Endothelial cell of umbilical vein (primary cell): ENCODE measurements around the gene DGKI.

ENCODE experiments used
- POLR2AphosphoS5 ChIP-seq: IDR thresholded peaks from 2 replicates; pipeline ENCODE4 v1.6.1; 2012; ENCODE audit warnings: low read depth, mild to moderate bottlenecking, control low read depth, low read length, moderate library complexity; ENCODE audit not compliant: insufficient read depth
- TF ChIP-seq, protein P1 (sequence below), 2 donors: IDR thresholded peaks; 1 replicate in 1 of 2; 2 replicates in 1 of 2; pipeline ENCODE4 v1.5.1; 2011; ENCODE audit warnings: low read length in 2 of 2, mild to moderate bottlenecking in 2 of 2, moderate library complexity in 2 of 2, control low read depth in 1 of 2, inconsistent platforms in 1 of 2, low read depth in 1 of 2; ENCODE audit not compliant: insufficient read depth in 1 of 2; ENCODE audit errors: extremely low read depth in 1 of 2

DNA sequence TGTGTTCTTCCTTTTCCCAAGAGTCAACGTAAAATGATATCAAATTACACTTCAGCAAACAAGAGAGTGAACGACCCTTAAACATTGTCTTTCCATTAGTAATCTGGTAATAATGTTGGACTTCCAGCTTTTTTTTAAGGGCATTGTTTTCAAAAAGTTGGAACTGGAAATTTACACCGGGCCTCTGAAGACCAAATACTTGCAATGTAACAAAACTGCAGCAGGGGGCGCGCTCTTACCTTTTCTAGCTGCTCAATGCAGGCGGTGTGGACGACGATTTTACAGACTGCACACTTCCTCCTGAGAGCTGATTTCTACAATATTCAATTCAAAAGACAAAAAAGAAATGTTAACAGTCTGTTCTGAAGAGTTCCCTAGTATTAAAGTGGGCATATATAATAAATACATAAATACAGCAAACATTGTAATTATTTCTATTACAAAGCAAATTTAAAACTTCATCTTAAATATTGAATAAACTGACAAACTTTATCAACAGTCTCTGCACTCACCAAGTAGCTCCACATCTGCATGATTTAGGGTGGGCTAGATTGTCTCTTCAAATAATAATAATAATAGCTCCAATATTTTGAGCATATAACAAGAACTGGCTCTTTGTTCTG, 190.4 kb downstream of the DGKI start:
- TF ChIP-seq, protein P1, sequence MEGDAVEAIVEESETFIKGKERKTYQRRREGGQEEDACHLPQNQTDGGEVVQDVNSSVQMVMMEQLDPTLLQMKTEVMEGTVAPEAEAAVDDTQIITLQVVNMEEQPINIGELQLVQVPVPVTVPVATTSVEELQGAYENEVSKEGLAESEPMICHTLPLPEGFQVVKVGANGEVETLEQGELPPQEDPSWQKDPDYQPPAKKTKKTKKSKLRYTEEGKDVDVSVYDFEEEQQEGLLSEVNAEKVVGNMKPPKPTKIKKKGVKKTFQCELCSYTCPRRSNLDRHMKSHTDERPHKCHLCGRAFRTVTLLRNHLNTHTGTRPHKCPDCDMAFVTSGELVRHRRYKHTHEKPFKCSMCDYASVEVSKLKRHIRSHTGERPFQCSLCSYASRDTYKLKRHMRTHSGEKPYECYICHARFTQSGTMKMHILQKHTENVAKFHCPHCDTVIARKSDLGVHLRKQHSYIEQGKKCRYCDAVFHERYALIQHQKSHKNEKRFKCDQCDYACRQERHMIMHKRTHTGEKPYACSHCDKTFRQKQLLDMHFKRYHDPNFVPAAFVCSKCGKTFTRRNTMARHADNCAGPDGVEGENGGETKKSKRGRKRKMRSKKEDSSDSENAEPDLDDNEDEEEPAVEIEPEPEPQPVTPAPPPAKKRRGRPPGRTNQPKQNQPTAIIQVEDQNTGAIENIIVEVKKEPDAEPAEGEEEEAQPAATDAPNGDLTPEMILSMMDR (IDR thresholded peaks at IDR 0.05; ENCODE audit: extremely low read depth in 1 of 2, insufficient read depth in 1 of 2, low read depth in 1 of 2, low read length in 2 of 2) = peak; percentile 77
- no peak for TF ChIP-seq POLR2AphosphoS5
